ENCODE measurements around the gene LIM2.
"Not testable (repeated sequence)": the region's sequence is repeated elsewhere in the genome, so short reads cannot be mapped to it uniquely, and the experiment has no call there.

The LIM2 gene

DNA sequence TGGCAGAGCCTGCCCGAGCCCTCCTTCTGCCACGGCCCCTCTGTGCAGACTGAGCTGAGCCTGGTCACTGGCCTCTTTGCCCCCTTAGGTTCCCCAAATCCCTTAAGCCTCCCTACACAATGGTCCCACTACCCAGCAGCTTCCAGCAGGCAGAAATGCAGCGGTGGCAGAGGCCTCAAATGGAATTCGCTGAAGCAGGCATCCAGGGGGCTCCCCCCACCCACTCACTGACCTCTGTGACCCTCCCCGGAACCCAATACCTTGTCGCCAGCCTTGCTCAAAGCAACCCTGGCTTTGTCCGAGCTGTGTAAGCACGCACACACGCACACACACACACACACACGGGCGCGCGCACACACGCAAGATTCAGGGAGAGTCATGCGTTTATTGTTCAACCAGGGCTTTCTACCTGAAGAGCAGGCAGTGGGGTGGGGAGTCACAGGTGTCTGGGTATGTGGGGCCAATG, at the start of gene LIM2:
Gene LIM2 (minus strand): TSS at position 51 of the 466 bp plus-strand sequence. CDS start 531 bp downstream, outside the sequence.
- no peak within 1 kb of the TSS for H3K4me3 ChIP-seq (ENCODE audit: low read length)
- TF ChIP-seq ZNF274 (IDR thresholded peaks at IDR 0.05; ENCODE audit: low read depth, low read length): no peak

DNA sequence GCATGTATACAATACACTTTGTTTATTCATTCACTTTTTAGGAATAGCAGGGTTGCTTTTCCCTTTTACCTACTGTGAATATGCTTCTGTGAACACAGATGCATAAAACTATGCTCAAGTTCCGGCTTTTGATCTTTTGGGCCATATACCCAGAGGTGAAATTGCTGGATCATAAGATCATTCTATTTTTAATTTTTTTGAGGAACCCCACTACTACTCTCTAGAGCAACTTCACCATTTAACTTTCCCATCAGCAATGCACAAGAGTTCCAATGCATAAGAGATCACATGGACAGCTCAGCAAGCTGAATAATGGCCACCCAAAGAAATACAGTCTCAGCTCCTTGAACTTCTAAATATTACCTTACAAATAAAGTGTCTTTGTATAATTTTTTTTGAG, 46.7 kb upstream of the LIM2 start:
- no peak overlapping the region for H3K4me3 ChIP-seq (ENCODE audit: low read length)
- TF ChIP-seq ZNF274 (IDR thresholded peaks at IDR 0.05; ENCODE audit: low read depth, low read length): no peak

- H3K4me3 ChIP-seq (ENCODE audit: low read length): no peak overlapping the region
- TF ChIP-seq ZNF274 (IDR thresholded peaks at IDR 0.05; ENCODE audit: low read depth, low read length): no peak
Observed at GRCh38 chr19:51433043-51433442, 45.3 kb upstream of the LIM2 start.

GRCh38 chr19:51431124-51431523, 43.4 kb upstream of the LIM2 start:
- no peak for TF ChIP-seq ZNF274 (IDR thresholded peaks at IDR 0.05; ENCODE audit: low read depth, low read length)

GRCh38 chr19:51430221-51430620, 42.4 kb upstream of the LIM2 start:
- H3K4me3 ChIP-seq (ENCODE audit: low read length): no peak overlapping the region
- no peak for TF ChIP-seq ZNF274 (IDR thresholded peaks at IDR 0.05; ENCODE audit: low read depth, low read length)

More at GRCh38 chr19:51431124-51431523, 43.4 kb upstream of the LIM2 start:
- no peak overlapping the region for H3K4me3 ChIP-seq (ENCODE audit: low read length)

- H3K4me3 ChIP-seq (ENCODE audit: low read length): no peak overlapping the region
- TF ChIP-seq ZNF274 (IDR thresholded peaks at IDR 0.05; ENCODE audit: low read depth, low read length): no peak
Observed at GRCh38 chr19:51427201-51427600, 39.4 kb upstream of the LIM2 start.

DNA sequence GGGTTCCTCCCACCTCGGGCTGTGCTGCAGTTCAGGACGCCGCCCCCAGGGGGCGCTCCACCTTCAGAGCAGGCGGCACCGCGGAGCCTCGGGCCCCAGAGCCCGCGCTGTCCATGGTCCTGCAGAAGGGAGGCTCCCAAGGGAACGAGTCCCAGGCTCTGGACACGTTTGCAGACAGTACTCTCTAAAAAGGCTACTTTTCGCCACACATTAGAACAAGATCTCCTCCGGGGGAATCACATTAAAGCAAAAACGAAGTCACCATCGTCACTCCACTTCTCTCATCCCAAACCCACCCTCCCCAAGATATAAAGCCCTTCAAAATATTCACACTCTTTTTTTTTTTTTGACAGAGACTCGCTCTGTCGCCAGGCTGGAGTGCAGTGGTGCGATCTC, 34.3 kb upstream of the LIM2 start:
- H3K4me3 ChIP-seq (ENCODE audit: low read length): no peak overlapping the region
- TF ChIP-seq ZNF274 (IDR thresholded peaks at IDR 0.05; ENCODE audit: low read depth, low read length): no peak

DNA sequence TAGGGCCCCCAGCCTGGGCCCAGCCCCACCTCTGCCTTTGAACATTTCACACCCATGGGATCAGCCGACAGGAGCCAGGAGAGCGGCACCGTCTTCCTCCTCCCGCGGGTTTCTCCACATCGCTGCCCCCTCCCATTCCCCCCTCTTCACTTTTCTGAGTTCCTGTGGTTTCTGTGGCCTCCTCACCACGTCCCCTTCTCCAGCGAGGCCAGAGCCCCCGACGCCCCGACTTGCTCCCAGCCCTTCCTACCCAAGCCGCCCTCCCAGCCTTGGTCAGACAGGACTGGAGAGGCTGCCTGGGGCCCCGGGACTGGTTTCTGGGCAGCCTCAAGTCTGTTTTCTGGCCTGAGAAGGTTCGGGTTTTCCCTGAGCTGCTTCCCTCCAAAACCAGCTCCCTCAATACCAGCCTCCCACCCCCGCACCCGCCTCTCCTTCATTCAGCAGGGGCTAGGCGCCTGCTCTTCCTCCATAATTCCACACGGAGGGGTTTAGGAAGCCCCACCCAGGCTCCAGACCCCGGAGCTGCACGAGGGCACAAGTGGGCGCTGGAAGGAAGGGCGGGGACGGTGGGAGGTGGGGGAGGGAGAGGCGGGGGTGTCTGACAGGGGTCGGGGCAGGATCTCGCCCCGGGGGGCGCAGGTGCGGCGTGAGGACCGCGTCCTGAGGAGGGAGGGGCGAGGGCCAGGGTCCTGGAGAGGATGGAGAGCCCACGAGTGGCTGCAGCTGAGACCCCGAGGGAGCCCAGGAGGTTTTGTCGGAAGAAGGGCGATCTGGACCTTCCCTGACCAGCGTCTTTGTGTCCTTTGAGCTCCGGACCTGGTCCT, 33.7 kb upstream of the LIM2 start:
- H3K4me3 ChIP-seq (ENCODE audit: low read length): no peak overlapping the region
- no peak for TF ChIP-seq ZNF274 (IDR thresholded peaks at IDR 0.05; ENCODE audit: low read depth, low read length)

DNA sequence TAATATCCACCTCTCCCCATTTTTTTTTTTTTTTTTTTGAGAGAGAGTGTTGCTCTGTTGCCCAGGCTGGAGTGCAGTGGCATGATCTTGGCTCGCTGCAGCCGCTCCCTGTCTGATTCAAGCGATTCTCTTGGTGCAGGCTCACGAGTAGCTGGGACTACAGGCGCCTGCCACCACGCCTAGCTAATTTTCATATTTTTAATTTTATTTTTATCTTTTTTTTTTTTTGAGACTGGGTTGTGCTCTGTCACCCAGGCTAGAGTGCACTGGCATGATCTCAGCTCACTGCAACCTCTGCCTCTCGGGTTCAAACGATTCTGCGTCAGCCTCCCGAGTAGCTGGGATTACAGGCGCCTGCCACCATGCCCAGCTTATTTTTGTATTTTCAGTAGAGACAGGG, 32.7 kb upstream of the LIM2 start:
- H3K4me3 ChIP-seq (ENCODE audit: low read length): not testable (repeated sequence)

DNA sequence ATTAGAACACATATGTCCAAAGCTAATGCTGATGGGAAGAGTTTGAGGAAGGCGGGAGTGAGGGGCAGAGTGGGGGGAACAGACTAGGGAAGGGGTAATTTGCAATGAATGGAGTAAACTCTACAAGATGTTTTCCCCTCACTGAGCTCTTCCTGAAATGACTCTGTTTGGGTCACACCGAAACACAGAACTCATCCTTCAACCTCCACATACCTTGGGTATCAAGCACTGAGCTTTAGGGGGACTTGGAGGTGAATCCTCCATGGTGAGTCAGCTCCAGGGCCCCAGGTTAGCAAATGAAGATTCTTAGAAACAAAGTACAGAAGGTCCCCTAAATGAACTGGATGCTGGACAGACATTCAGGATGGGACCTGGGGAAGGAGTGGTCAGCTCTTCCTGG, 30.9 kb upstream of the LIM2 start:
- no peak overlapping the region for H3K4me3 ChIP-seq (ENCODE audit: low read length)
- no peak for TF ChIP-seq ZNF274 (IDR thresholded peaks at IDR 0.05; ENCODE audit: low read depth, low read length)

- no peak for TF ChIP-seq ZNF274 (IDR thresholded peaks at IDR 0.05; ENCODE audit: low read depth, low read length)
- H3K4me3 ChIP-seq (ENCODE audit: low read length): no peak overlapping the region; the same call in 1 of the 2 replicates
Observed at GRCh38 chr19:51417810-51418157, 30.0 kb upstream of the LIM2 start.

DNA sequence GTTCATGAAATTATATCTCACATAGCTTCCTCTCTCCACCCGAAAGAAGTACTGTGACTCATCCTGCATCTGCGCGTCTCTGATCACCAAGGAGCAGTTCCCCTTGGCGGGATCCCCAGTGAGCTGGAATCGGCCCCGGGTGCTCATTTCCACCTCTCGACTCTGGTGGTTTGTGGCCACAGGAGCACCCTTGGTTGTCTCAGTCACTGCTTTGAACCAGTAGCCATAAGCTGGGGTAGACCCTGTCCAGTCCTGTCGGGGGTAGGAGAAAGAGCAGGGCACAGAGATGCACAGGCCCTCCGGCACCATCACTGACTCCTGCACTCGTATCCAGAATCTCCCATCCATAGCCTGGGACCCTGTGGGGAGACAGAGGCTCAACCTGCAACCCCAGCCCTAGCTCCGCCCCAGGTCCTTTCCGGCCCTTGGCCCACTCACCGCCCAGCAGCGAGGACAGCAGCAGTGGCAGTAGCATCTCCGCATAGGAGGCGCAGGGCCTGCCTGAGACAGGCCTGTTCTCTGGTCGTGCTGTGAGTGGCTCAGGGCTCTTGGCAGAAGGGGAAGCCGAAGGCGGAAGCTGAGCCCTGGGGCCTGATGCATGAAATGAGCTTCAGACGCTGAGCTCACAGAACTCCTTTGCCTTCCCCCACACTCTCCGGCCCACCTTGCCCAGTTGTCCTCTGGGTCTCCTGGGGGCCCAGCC, 29.5 kb upstream of the LIM2 start, which contains the start of gene SIGLEC10:
Gene SIGLEC10 (minus strand): TSS at position 536 of the 703 bp plus-strand sequence. CDS start 61 bp downstream, at position 475.
- peak within 1 kb of the TSS; percentile 24; the same call in 1 of the 2 replicates for H3K4me3 ChIP-seq (ENCODE audit: low read length)
- TF ChIP-seq ZNF274 (IDR thresholded peaks at IDR 0.05; ENCODE audit: low read depth, low read length): no peak

DNA sequence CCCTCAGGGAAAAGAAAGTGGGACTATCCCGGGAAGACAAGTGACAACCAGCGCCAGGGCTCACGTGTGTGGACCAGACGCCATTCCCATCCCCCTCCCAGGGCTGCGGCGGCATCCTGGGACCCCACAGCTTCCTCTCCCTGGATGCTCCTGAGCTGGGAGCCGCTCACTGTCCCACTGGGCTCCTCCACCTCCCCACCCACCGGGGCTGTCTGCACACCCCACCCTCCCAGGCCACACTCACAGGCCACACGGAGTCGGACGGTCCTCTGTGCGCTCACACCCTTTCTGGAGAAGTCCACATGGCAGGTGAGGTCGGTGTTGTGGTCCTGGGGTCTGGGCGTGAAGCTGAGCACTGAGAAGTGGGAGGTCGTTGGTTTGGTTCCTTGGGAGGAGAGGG, 28.6 kb upstream of the LIM2 start:
- H3K4me3 ChIP-seq (ENCODE audit: low read length): not testable (repeated sequence)

DNA sequence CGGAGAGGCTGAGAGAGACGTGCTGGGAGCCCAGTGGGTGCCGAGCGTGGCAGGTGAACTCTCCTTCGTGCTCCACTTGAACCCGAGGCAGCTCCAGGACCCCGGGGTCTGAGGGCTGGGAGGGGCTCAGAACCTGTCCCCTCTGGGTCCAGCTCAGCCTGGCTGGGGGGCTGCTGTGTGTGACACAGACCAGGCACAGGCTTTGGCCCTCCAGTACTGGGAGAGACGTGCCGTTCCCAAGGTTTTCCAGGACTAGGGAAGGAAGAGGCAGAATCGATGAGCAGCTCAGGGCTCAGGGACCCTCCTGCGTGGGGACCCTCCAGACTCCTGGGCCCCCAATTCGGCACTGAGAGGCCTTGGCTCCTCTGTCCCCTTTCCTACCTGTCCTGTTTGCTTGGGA, 27.4 kb upstream of the LIM2 start:
- H3K4me3 ChIP-seq (ENCODE audit: low read length): no peak overlapping the region
- no peak for TF ChIP-seq ZNF274 (IDR thresholded peaks at IDR 0.05; ENCODE audit: low read depth, low read length)
